GM23248 (cell line): ENCODE data around the gene ANKRD49. TPM values are rescaled to one million over a fixed set of nuclear protein-coding genes. Genes with fewer than 3 reads are reported as not detected.

ENCODE experiments used
- DNase-seq: peaks from one replicate; pipeline ENCODE4 v3.0.0-alpha.2; 2015
- H2AFZ ChIP-seq: fragments of 200-600 bp; sonication (generic); 2 replicates; pipeline ENCODE4 v1.6.1; 2016; ENCODE audit warnings: antibody characterized with exemption
- H3F3A ChIP-seq: fragments of 200-600 bp; sonication (generic); 2 replicates; pipeline ENCODE4 v1.6.1; 2016; ENCODE audit warnings: mild to moderate bottlenecking, antibody characterized with exemption, mixed run types; ENCODE audit not compliant: insufficient read depth
- H3K27ac ChIP-seq: fragments of 200-600 bp; sonication (generic); 2 replicates; pipeline ENCODE4 v1.5.1; 2016; ENCODE audit warnings: mild to moderate bottlenecking
- H3K27me3 ChIP-seq: fragments of 200-600 bp; sonication (generic); replicated peaks from 2 replicates; pipeline ENCODE4 v1.6.1; 2016; ENCODE audit warnings: mild to moderate bottlenecking; ENCODE audit not compliant: insufficient read depth
- H3K36me3 ChIP-seq: fragments of 200-600 bp; sonication (generic); 2 replicates; pipeline ENCODE4 v1.6.1; 2016; ENCODE audit warnings: low read depth, mild to moderate bottlenecking
- H3K4me1 ChIP-seq: fragments of 200-600 bp; sonication (generic); 2 replicates; pipeline ENCODE4 v1.6.1; 2016; ENCODE audit warnings: mild to moderate bottlenecking; ENCODE audit not compliant: insufficient read depth
- H3K4me2 ChIP-seq: fragments of 200-600 bp; sonication (generic); one replicate; pipeline ENCODE4 v1.6.1; 2016; ENCODE audit warnings: mild to moderate bottlenecking; ENCODE audit not compliant: unreplicated experiment
- H3K4me3 ChIP-seq: fragments of 200-600 bp; sonication (generic); 2 replicates; pipeline ENCODE4 v1.5.1; 2016; ENCODE audit warnings: mild to moderate bottlenecking
- H3K79me2 ChIP-seq: fragments of 200-600 bp; sonication (generic); 2 replicates; pipeline ENCODE4 v1.6.1; 2016; ENCODE audit warnings: mild to moderate bottlenecking; ENCODE audit not compliant: insufficient read depth
- H3K9ac ChIP-seq: fragments of 200-600 bp; sonication (generic); 2 replicates; pipeline ENCODE4 v1.6.1; 2016; ENCODE audit warnings: mild to moderate bottlenecking
- H3K9me2 ChIP-seq: fragments of 200-600 bp; sonication (generic); 2 replicates; pipeline ENCODE4 v1.6.1; 2016; ENCODE audit warnings: mixed run types, mild to moderate bottlenecking, moderate library complexity; ENCODE audit not compliant: insufficient read depth
- H3K9me3 ChIP-seq: fragments of 200-600 bp; sonication (generic); one replicate; pipeline ENCODE4 v1.6.1; 2017; ENCODE audit warnings: low read depth
- H4K20me1 ChIP-seq: fragments of 200-600 bp; sonication (generic); 2 replicates; pipeline ENCODE4 v1.6.0; 2016; ENCODE audit not compliant: insufficient read depth
- EZH2 ChIP-seq: fragments of 200-600 bp; sonication (generic); IDR thresholded peaks from 2 replicates; pipeline ENCODE4 v1.6.1; 2018; ENCODE audit warnings: antibody characterized with exemption, mild to moderate bottlenecking; ENCODE audit not compliant: insufficient read depth, poor library complexity, severe bottlenecking
- EZH2phosphoT487 ChIP-seq: fragments of 200-600 bp; sonication (generic); IDR thresholded peaks from 2 replicates; pipeline ENCODE4 v1.6.1; 2018; ENCODE audit warnings: antibody characterized with exemption, moderate library complexity, mild to moderate bottlenecking, low read depth; ENCODE audit not compliant: insufficient read depth
- WGBS, 2 experiments: methylation state at CpG; one replicate each; pipeline ENCODE4 v1.1.6; 2015 to 2017; ENCODE audit warnings: low lambda C conversion rate in 2 of 2, low coverage in 1 of 2; ENCODE audit errors: missing lambda C conversion rate in 2 of 2; 5-methylcytosine and 5-hydroxymethylcytosine counted together
- in situ Hi-C: fragments of 300-500 bp; cut with MboI; formaldehyde crosslinking; loops from 2 replicates; pipeline ENCODE4 v1.15.0; 2020
- polyA plus RNA-seq: library from polyadenylated mRNA; unstranded; fragments of >200 nt; fragmentation: Nextera tagmentation; extraction: Ambion mirVana; gene quantifications from 2 replicates; pipeline ENCODE4 v1.2.1, GENCODE V29; 2016
- total RNA-seq: library from RNA; depleted of rRNA; stranded (reverse); fragments of >200 nt; shearing (Covaris generic); gene quantifications from 2 replicates; pipeline ENCODE4 v1.2.3, GENCODE V29; 2014

The ANKRD49 gene
- total and polyA plus RNA-seq, 2 experiments from 2014 or later: 13.9 to 18.6 TPM

GRCh38 chr11:94477624-94478023 lies 16.2 kb upstream of the ANKRD49 start:
- H3K36me3 ChIP-seq: no peaks in the 10 kb centered on the region
- no peak overlapping the region for H2AFZ ChIP-seq
- H3K4me2 ChIP-seq: no peak overlapping the region
- no peaks in the 10 kb centered on the region for H3K9me3 ChIP-seq
- 97 to 100% methylated on average over 2 of the region's 2 CpGs for WGBS, 2 experiments
- DNase-seq: no peak
- TF ChIP-seq EZH2: no peak
- no peak for TF ChIP-seq EZH2phosphoT487
- in situ Hi-C loops: no loop called here
- H3K79me2 ChIP-seq: no peaks in the 10 kb centered on the region
- H3K4me1 ChIP-seq: no peaks in the 10 kb centered on the region
- H3K4me3 ChIP-seq: no peak overlapping the region
- no peak overlapping the region for H3K9ac ChIP-seq
- no peaks in the 10 kb centered on the region for H3K9me2 ChIP-seq
- H3K27me3 ChIP-seq: no peaks in the 10 kb centered on the region
- H3F3A ChIP-seq: no peaks in the 10 kb centered on the region
- H4K20me1 ChIP-seq: no peaks in the 10 kb centered on the region
- H3K27ac ChIP-seq: no peak overlapping the region

DNA sequence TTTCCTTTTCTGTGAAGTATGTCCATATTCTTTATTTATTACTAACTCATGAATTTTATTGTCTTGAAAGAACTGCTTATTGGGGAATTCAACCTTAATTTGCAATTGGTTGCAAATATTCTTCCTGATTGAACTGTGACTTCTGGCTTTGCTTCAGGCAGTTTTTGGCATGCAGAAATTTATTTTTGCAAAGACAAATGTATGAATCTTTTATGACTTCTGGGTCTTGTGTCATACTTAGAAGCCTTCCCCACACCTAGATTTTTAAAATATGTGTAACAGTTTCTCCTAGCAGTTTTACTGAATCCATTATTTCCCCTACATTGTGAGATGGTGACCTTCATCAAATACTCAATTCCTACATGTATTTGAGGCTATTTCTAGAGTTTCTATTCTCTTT lies 12.4 kb upstream of the ANKRD49 start:
- no peaks in the 10 kb centered on the region for H3K9me3 ChIP-seq
- no peak overlapping the region for H3K4me3 ChIP-seq
- no peak overlapping the region for H3K4me2 ChIP-seq
- H3K27me3 ChIP-seq: no peaks in the 10 kb centered on the region
- peaks cover 4% of the 10 kb centered on the region for H3K36me3 ChIP-seq
- H4K20me1 ChIP-seq: no peaks in the 10 kb centered on the region
- no peak overlapping the region for H2AFZ ChIP-seq
- H3K27ac ChIP-seq: no peak overlapping the region
- no peak for DNase-seq
- in situ Hi-C loops: no loop called here
- no peaks in the 10 kb centered on the region for H3K4me1 ChIP-seq
- H3K9ac ChIP-seq: no peak overlapping the region
- H3F3A ChIP-seq: no peaks in the 10 kb centered on the region
- no peak for TF ChIP-seq EZH2
- TF ChIP-seq EZH2phosphoT487: no peak
- no peaks in the 10 kb centered on the region for H3K79me2 ChIP-seq
- no peaks in the 10 kb centered on the region for H3K9me2 ChIP-seq

- no peak for DNase-seq
- Histone ChIP-seq H3F3A (no peaks in the 10 kb centered on the region), H3K27me3 (no peaks in the 10 kb centered on the region), H3K9me2 (no peaks in the 10 kb centered on the region), H3K4me2 (no peak overlapping the region), H4K20me1 (no peaks in the 10 kb centered on the region), H3K79me2 (0 out of 2 replicates have a peak, but pooled peaks cover 2% of the 10 kb centered on the region), H3K36me3 (peaks cover 4% of the 10 kb centered on the region), H3K4me1 (no peaks in the 10 kb centered on the region), H3K9me3 (no peaks in the 10 kb centered on the region), H2AFZ (no peak overlapping the region), H3K4me3 (no peak overlapping the region), H3K9ac (no peak overlapping the region), H3K27ac (no peak overlapping the region)
- WGBS, 2 experiments: 72 to 76% methylated on average over 1 of the region's 1 CpG
- in situ Hi-C loops: no loop called here
- no peak for TF ChIP-seq EZH2phosphoT487
- TF ChIP-seq EZH2: no peak
These were observed 7.7 kb upstream of the ANKRD49 start for GRCh38 chr11:94486068-94486467.

- peak; percentile 45 for DNase-seq
- Histone ChIP-seq H3K27me3 (no peaks in the 10 kb centered on the region), H4K20me1 (no peaks in the 10 kb centered on the region), H3K79me2 (peaks cover 44% of the 10 kb centered on the region), H3K9me2 (no peaks in the 10 kb centered on the region), H3K9me3 (no peaks in the 10 kb centered on the region), H2AFZ (peak overlapping the region; percentile 98), H3K36me3 (peaks cover 19% of the 10 kb centered on the region; the same call in 1 of the 2 replicates), H3K9ac (peak overlapping the region; percentile 94), H3K4me1 (peaks cover 24% of the 10 kb centered on the region), H3K27ac (peak overlapping the region; percentile 39; the same call in 1 of the 2 replicates), H3F3A (no peaks in the 10 kb centered on the region), H3K4me3 (peak overlapping the region; percentile 86), H3K4me2 (peak overlapping the region; percentile 91)
- in situ Hi-C loops: loop anchor here (10.0 kb wide), 1 partner anchor 599 kb away; no protein-coding TSS in a partner anchor
- 1 to 2% methylated on average over 19 of the region's 19 CpGs for WGBS, 2 experiments
- no peak for TF ChIP-seq EZH2
- no peak for TF ChIP-seq EZH2phosphoT487
These were observed 419 bp downstream of the ANKRD49 start for GRCh38 chr11:94494126-94494680.

GRCh38 chr11:94500181-94500580 lies 6.4 kb downstream of the ANKRD49 start:
- H3K9me2 ChIP-seq: no peaks in the 10 kb centered on the region
- no peak overlapping the region for H3K4me3 ChIP-seq
- peaks cover 19% of the 10 kb centered on the region for H3K36me3 ChIP-seq
- no peak overlapping the region for H2AFZ ChIP-seq
- DNase-seq: no peak
- H3K9ac ChIP-seq: no peak overlapping the region
- WGBS, 2 experiments: 96 to 100% methylated on average over 2 of the region's 2 CpGs
- no peak overlapping the region for H3K4me2 ChIP-seq
- H3K27me3 ChIP-seq: no peaks in the 10 kb centered on the region
- peaks cover 7% of the 10 kb centered on the region; the same call in 1 of the 2 replicates for H3K79me2 ChIP-seq
- no peaks in the 10 kb centered on the region for H3F3A ChIP-seq
- in situ Hi-C loops: loop anchor here (5.0 kb wide), 1 partner anchor 323 kb away; no protein-coding TSS in a partner anchor
- no peaks in the 10 kb centered on the region for H3K9me3 ChIP-seq
- no peak overlapping the region for H3K27ac ChIP-seq
- TF ChIP-seq EZH2 (no peak), EZH2phosphoT487 (no peak)
- H4K20me1 ChIP-seq: no peaks in the 10 kb centered on the region
- 0 out of 2 replicates have a peak, but pooled peaks cover 6% of the 10 kb centered on the region for H3K4me1 ChIP-seq
